H9 (cell line): ENCODE data around the gene HMGB4. TPM values are rescaled to one million over a fixed set of nuclear protein-coding genes. Genes with fewer than 3 reads are reported as not detected.

Source experiments
- DNase-seq: peaks from one replicate; pipeline ENCODE4 v3.0.0-alpha.2; 2017
- H2AFZ ChIP-seq: one replicate; pipeline ENCODE4 v1.6.1; 2013; ENCODE audit warnings: mild to moderate bottlenecking, low read length, control low read depth, moderate library complexity
- H2AK5ac ChIP-seq: 2 replicates; pipeline ENCODE4 v1.6.1; 2013; ENCODE audit warnings: low read length, control low read depth, mixed read lengths; ENCODE audit not compliant: insufficient read length
- H2BK120ac ChIP-seq: one replicate; pipeline ENCODE4 v1.6.1; 2013; ENCODE audit warnings: low read depth, mild to moderate bottlenecking, low read length, control low read depth, inconsistent platforms; ENCODE audit not compliant: poor library complexity, severe bottlenecking
- H2BK12ac ChIP-seq: 2 replicates; pipeline ENCODE4 v1.6.1; 2013; ENCODE audit warnings: low read length, control low read depth, mixed read lengths, low read depth; ENCODE audit not compliant: insufficient read length
- H2BK15ac ChIP-seq: 2 replicates; pipeline ENCODE4 v1.6.1; 2013; ENCODE audit warnings: low read depth, low read length, control low read depth
- H2BK20ac ChIP-seq: one replicate; pipeline ENCODE4 v1.6.1; 2013; ENCODE audit warnings: low read depth, mild to moderate bottlenecking, low read length, control low read depth, inconsistent platforms; ENCODE audit not compliant: poor library complexity, severe bottlenecking
- H2BK5ac ChIP-seq: 2 replicates; pipeline ENCODE4 v1.6.1; 2013; ENCODE audit warnings: low read length, control low read depth, mixed read lengths; ENCODE audit not compliant: insufficient read length
- H3K14ac ChIP-seq: 2 replicates; pipeline ENCODE4 v1.6.1; 2013; ENCODE audit warnings: low read length, control low read depth; ENCODE audit not compliant: insufficient read depth
- H3K18ac ChIP-seq: 2 replicates; pipeline ENCODE4 v1.6.1; 2013; ENCODE audit warnings: low read depth, mild to moderate bottlenecking, mixed read lengths, low read length, control low read depth; ENCODE audit not compliant: insufficient read length
- H3K23ac ChIP-seq: 2 replicates; pipeline ENCODE4 v1.6.1; 2013; ENCODE audit warnings: low read length, control low read depth, mixed read lengths, low read depth; ENCODE audit not compliant: insufficient read length
- H3K23me2 ChIP-seq: 2 replicates; pipeline ENCODE4 v1.6.1; 2013; ENCODE audit warnings: low read depth, mild to moderate bottlenecking, mixed read lengths, low read length, control low read depth; ENCODE audit not compliant: insufficient read length, poor library complexity, severe bottlenecking
- H3K27ac ChIP-seq: 2 replicates; pipeline ENCODE4 v1.5.1; 2013; ENCODE audit warnings: low read length, control low read depth, mixed read lengths, low read depth; ENCODE audit not compliant: insufficient read length
- H3K27me3 ChIP-seq: 2 replicates; pipeline ENCODE4 v1.6.1; 2013; ENCODE audit warnings: low read length, control low read depth, inconsistent platforms; ENCODE audit not compliant: insufficient read depth
- H3K4ac ChIP-seq: 2 replicates; pipeline ENCODE4 v1.6.1; 2013; ENCODE audit warnings: low read depth, mild to moderate bottlenecking, control low read depth, inconsistent platforms, low read length, moderate library complexity
- H3K4me1 ChIP-seq: 2 replicates; pipeline ENCODE4 v1.6.1; 2013; ENCODE audit warnings: low read length, control low read depth, inconsistent platforms; ENCODE audit not compliant: insufficient read depth
- H3K4me2 ChIP-seq: 2 replicates; pipeline ENCODE4 v1.6.1; 2013; ENCODE audit warnings: low read length, control low read depth, mixed read lengths; ENCODE audit not compliant: insufficient read length, insufficient read depth
- H3K56ac ChIP-seq: 2 replicates; pipeline ENCODE4 v1.6.1; 2013; ENCODE audit warnings: low read depth, mild to moderate bottlenecking, mixed read lengths, low read length, control low read depth; ENCODE audit not compliant: insufficient read length
- H3K79me1 ChIP-seq: 2 replicates; pipeline ENCODE4 v1.6.1; 2013; ENCODE audit warnings: low read depth, mild to moderate bottlenecking, moderate library complexity, low read length, control low read depth, inconsistent platforms; ENCODE audit not compliant: insufficient read depth, poor library complexity, severe bottlenecking
- H3K79me2 ChIP-seq: 2 replicates; pipeline ENCODE4 v1.6.1; 2013; ENCODE audit warnings: low read length, control low read depth, inconsistent platforms; ENCODE audit not compliant: insufficient read depth
- H3K9ac ChIP-seq: 2 replicates; pipeline ENCODE4 v1.6.1; 2013; ENCODE audit warnings: low read length, control low read depth, mixed read lengths; ENCODE audit not compliant: insufficient read length; ENCODE audit errors: extremely low read depth
- H3K9me3 ChIP-seq: one replicate; pipeline ENCODE4 v1.6.1; 2013; ENCODE audit warnings: low read depth, low read length, inconsistent platforms; ENCODE audit not compliant: control insufficient read depth
- H3T11ph ChIP-seq: one replicate; pipeline ENCODE4 v1.6.1; 2013; ENCODE audit warnings: mild to moderate bottlenecking, low read length, control low read depth, inconsistent platforms
- H4K20me1 ChIP-seq: one replicate; pipeline ENCODE4 v1.6.1; 2013; ENCODE audit not compliant: control insufficient read depth, insufficient read length, insufficient read depth
- H4K5ac ChIP-seq: 2 replicates; pipeline ENCODE4 v1.6.1; 2013; ENCODE audit warnings: low read depth, mild to moderate bottlenecking, mixed read lengths, low read length, control low read depth; ENCODE audit not compliant: insufficient read length
- H4K8ac ChIP-seq: replicated peaks from 2 replicates; pipeline ENCODE4 v1.6.1; 2013; ENCODE audit warnings: low read length, control low read depth, mixed read lengths, low read depth; ENCODE audit not compliant: insufficient read length
- H4K91ac ChIP-seq: 2 replicates; pipeline ENCODE4 v1.6.1; 2013; ENCODE audit warnings: low read depth, mild to moderate bottlenecking, moderate library complexity, mixed read lengths, low read length, control low read depth; ENCODE audit not compliant: insufficient read length
- H3K27ac Mint-ChIP-seq, 3 experiments: 2 replicates in 2 of 3; 3 replicates in 1 of 3; pipeline ENCODE4 v1.8.0; 2020 to 2021; ENCODE audit warnings: mixed read lengths in 3 of 3, mild to moderate bottlenecking in 1 of 3, moderate library complexity in 1 of 3
- H3K27me3 Mint-ChIP-seq: 2 replicates; pipeline ENCODE4 v1.8.0; 2021; ENCODE audit warnings: low read depth, mild to moderate bottlenecking, moderate library complexity, mixed read lengths
- H3K36me3 Mint-ChIP-seq, 3 experiments: 2 replicates in 2 of 3; 3 replicates in 1 of 3; pipeline ENCODE4 v1.8.0; 2020 to 2021; ENCODE audit warnings: low read depth in 3 of 3, mixed read lengths in 3 of 3; ENCODE audit not compliant: insufficient read depth in 1 of 3
- H3K4me1 Mint-ChIP-seq, 2 experiments: 2 replicates each; pipeline ENCODE4 v1.8.0; 2020; ENCODE audit warnings: mixed read lengths in 2 of 2
- H3K4me3 Mint-ChIP-seq, 2 experiments: 2 replicates in 1 of 2; 3 replicates in 1 of 2; pipeline ENCODE4 v1.8.0; 2020 to 2021; ENCODE audit warnings: mild to moderate bottlenecking in 2 of 2, mixed read lengths in 2 of 2, moderate library complexity in 1 of 2
- H3K9me3 Mint-ChIP-seq, 2 experiments: 2 replicates in 1 of 2; 3 replicates in 1 of 2; pipeline ENCODE4 v1.8.0; 2020; ENCODE audit warnings: mild to moderate bottlenecking in 2 of 2, mixed read lengths in 2 of 2, moderate library complexity in 1 of 2
- WGBS: extraction: QIAGEN DNeasy Blood & Tissue Kit; methylation state at CpG from one replicate; pipeline ENCODE4 v1.1.7; 2013; ENCODE audit warnings: missing lambda C conversion rate, low lambda C conversion rate, mixed read lengths; ENCODE audit not compliant: insufficient read length; ENCODE audit errors: extremely low coverage; 5-methylcytosine and 5-hydroxymethylcytosine counted together
- total RNA-seq: library from RNA; stranded (reverse); gene quantifications from 2 replicates; pipeline ENCODE4 v1.2.1, GENCODE V29; 2021
- TF ChIP-seq, protein P1 (sequence below): fragments of 200-600 bp; sonication (generic); conservative IDR thresholded peaks from 3 replicates; pipeline ENCODE4 v1.8.0; 2021; ENCODE audit warnings: antibody characterized with exemption, mild to moderate bottlenecking

HMGB4 gene
- total RNA-seq, 1 experiment from 2014 or later, result not detected

DNA sequence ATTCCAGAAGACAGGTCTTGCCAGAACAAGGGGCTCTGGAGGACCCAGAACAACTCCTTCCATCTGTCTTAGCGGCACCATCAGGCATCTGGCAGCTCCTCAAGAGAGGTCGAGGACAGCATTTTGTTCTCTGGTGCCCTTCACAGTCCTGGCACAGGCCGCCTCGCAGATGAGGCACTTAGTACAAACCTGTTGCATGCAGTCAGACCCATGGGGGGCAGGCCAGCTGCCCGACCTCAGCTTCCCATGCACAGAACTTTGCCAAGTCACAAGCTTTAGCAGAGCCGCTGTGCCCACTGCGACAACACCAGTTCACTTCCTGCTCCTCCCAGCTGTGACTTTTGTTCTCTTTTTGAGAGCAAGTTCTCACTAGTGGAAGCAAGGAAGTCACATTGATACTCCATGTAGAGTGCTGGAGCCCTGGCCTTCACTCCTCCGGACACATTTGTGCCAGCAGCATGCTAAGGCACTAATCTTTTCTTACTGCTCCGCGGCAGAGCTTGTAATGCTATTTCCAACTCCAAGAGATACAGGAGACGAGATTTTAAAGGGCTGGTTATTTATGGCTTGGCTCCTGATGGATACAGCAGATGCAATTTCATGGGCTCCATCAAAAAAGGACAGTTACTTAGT, 44.6 kb downstream of the HMGB4 start:
- WGBS, result no CpG with 5 or more reads among the region's 11 CpGs
- H3K79me1 ChIP-seq, result no peaks in the 10 kb centered on the region
- H4K20me1 ChIP-seq, result no peaks in the 10 kb centered on the region
- no peak overlapping the region for H2BK12ac ChIP-seq
- H4K91ac ChIP-seq, result no peak overlapping the region
- H3K23me2 ChIP-seq, result no peaks in the 10 kb centered on the region
- no peak overlapping the region for H3K9ac ChIP-seq
- H2BK120ac ChIP-seq, result no peak overlapping the region
- no peak overlapping the region for H3T11ph ChIP-seq
- no peak overlapping the region for H2BK15ac ChIP-seq
- H2AFZ ChIP-seq, result no peak overlapping the region
- TF ChIP-seq, protein P1, sequence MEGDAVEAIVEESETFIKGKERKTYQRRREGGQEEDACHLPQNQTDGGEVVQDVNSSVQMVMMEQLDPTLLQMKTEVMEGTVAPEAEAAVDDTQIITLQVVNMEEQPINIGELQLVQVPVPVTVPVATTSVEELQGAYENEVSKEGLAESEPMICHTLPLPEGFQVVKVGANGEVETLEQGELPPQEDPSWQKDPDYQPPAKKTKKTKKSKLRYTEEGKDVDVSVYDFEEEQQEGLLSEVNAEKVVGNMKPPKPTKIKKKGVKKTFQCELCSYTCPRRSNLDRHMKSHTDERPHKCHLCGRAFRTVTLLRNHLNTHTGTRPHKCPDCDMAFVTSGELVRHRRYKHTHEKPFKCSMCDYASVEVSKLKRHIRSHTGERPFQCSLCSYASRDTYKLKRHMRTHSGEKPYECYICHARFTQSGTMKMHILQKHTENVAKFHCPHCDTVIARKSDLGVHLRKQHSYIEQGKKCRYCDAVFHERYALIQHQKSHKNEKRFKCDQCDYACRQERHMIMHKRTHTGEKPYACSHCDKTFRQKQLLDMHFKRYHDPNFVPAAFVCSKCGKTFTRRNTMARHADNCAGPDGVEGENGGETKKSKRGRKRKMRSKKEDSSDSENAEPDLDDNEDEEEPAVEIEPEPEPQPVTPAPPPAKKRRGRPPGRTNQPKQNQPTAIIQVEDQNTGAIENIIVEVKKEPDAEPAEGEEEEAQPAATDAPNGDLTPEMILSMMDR, result no peak
- H3K4me2 ChIP-seq, result no peak overlapping the region
- DNase-seq, result no peak
- no peak overlapping the region for H2BK5ac ChIP-seq
- H3K27ac Mint-ChIP-seq, result no peak overlapping the region; a peak in 1 of 7 replicates
- no peak overlapping the region for H3K56ac ChIP-seq
- no peak overlapping the region for H3K27ac ChIP-seq
- no peaks in the 10 kb centered on the region for H3K79me2 ChIP-seq
- H3K23ac ChIP-seq, result no peak overlapping the region
- H3K4ac ChIP-seq, result no peak overlapping the region
- H3K18ac ChIP-seq, result no peak overlapping the region
- H3K4me1 Mint-ChIP-seq, result no peaks in the 10 kb centered on the region
- H3K27me3 Mint-ChIP-seq, result peaks cover 2% of the 10 kb centered on the region; the same call in 1 of the 2 replicates
- no peak overlapping the region for H2BK20ac ChIP-seq
- H2AK5ac ChIP-seq, result no peak overlapping the region
- peaks cover 0 to 4% (median 3%) of the 10 kb centered on the region in 3 experiments; a peak in 3 of 7 replicates for H3K36me3 Mint-ChIP-seq
- H3K4me1 ChIP-seq, result no peaks in the 10 kb centered on the region
- no peak overlapping the region for H3K4me3 Mint-ChIP-seq
- H3K14ac ChIP-seq, result no peak overlapping the region; the same call in 1 of the 2 replicates
- peaks cover 0 to 3% of the 10 kb centered on the region in 2 experiments; a peak in 2 of 5 replicates for H3K9me3 Mint-ChIP-seq
- H3K9me3 ChIP-seq, result no peaks in the 10 kb centered on the region
- no peak overlapping the region for H4K8ac ChIP-seq
- no peak overlapping the region for H4K5ac ChIP-seq
- H3K27me3 ChIP-seq, result no peaks in the 10 kb centered on the region
